SJSA1 (cell line): ENCODE results near the gene AK9. TPM values are rescaled to one million over a fixed set of nuclear protein-coding genes. Genes with fewer than 3 reads are reported as not detected.
A peak's percentile ranks its signal among the peaks of the same experiment; 100 is the strongest.

Experiments used
- DNase-seq, 2 experiments: peaks; one replicate each; pipeline ENCODE4 v3.0.0-alpha.2; 2015 to 2020; ENCODE audit warnings: low spot score in 2 of 2, low read depth in 1 of 2
- H3K27ac ChIP-seq: fragments of 250-450 bp; sonication (Bioruptor Pico); 2 replicates; pipeline ENCODE4 v1.5.1; 2020; ENCODE audit warnings: mild to moderate bottlenecking, moderate library complexity
- H3K27me3 ChIP-seq: fragments of 250-450 bp; sonication (Bioruptor Pico); replicated peaks from 2 replicates; pipeline ENCODE4 v1.5.1; 2020; ENCODE audit warnings: mild to moderate bottlenecking, moderate library complexity
- H3K36me3 ChIP-seq: fragments of 250-450 bp; sonication (Bioruptor Pico); 2 replicates; pipeline ENCODE4 v1.5.1; 2020; ENCODE audit warnings: mild to moderate bottlenecking
- H3K4me1 ChIP-seq: fragments of 250-450 bp; sonication (Bioruptor Pico); replicated peaks from 2 replicates; pipeline ENCODE4 v1.6.1; 2021; ENCODE audit warnings: mild to moderate bottlenecking
- H3K4me3 ChIP-seq: fragments of 250-450 bp; sonication (Bioruptor Pico); 2 replicates; pipeline ENCODE4 v1.5.1; 2020; ENCODE audit warnings: mild to moderate bottlenecking
- H3K9me3 ChIP-seq: fragments of 250-450 bp; sonication (Bioruptor Pico); replicated peaks from 2 replicates; pipeline ENCODE4 v1.5.1; 2020; ENCODE audit warnings: mild to moderate bottlenecking
- total RNA-seq: library from RNA; depleted of rRNA; stranded (reverse); fragments of >200 nt; shearing (Covaris generic); gene quantifications from 2 replicates; pipeline ENCODE4 v1.2.3, GENCODE V29; 2014

AK9 gene
- total RNA-seq, 1 experiment from 2014 or later, result 2.1 TPM

DNA sequence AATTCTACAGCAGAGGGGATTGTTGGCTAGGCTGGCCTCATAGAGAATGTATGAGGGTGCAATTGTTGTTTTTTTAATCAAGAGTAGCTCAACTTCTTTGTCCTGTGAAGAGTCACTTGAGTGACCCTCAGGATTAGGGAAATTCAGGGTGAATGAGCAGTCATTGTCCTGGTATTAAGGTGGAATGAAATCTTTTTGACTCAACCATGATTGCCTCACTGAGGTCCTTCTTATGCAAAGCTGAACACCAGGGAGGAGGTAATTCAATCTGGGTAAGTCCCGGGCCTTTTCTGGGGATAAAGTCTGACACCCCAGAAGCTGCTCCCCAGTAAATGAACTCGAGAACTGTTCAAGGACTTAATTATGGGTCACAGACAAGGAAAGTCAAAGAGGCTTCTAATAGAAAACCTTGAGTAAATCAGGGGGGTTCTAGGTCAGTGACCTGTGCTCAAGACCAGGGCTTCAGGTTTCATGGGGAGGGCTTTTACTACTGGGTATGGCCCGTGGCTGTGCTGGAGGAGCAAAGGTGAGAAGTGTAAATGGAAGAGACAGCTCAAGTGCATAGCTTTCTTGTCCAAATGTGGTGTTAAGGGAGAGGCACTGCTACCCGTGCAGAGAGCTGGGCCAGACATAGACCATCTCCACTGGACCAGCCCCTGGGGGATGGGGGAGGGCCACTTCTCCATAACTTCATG lies 182.7 kb downstream of the AK9 start:
- no peak overlapping the region for H3K27ac ChIP-seq
- no peaks in the 10 kb centered on the region for H3K9me3 ChIP-seq
- no peaks in the 10 kb centered on the region for H3K36me3 ChIP-seq
- no peak for DNase-seq
- H3K27me3 ChIP-seq, result no peaks in the 10 kb centered on the region; the same call in 1 of the 2 replicates
- H3K4me3 ChIP-seq, result no peak overlapping the region
- peaks cover 25% of the 10 kb centered on the region for H3K4me1 ChIP-seq

DNA sequence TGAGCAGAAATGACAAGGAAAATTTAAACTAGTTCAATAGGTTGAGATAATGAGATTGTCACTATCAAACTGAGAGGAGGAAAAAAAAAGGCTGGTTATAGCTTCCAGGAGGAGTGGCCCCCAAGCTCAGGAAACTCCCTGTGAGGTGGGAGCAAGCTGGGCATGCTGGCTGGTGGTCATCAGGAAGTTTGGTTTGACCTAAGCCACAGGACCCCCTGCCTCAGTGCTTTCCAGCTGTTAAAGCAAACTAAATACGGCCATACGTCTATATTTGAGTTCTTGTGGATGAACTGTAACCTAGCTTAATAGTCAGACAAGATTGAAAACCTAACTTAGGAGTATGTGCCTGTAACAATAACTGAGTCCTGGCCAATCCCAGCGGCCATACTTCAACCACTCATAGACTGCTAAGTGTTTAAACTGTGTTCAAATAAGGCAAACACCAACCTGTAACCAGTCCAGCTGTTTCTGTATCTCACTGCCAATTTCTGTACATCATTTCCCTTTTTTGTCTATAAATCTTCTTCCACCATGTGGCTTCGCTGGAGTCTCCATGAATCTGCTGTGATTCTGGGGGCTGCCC lies 183.4 kb downstream of the AK9 start:
- no peaks in the 10 kb centered on the region; the same call in 1 of the 2 replicates for H3K27me3 ChIP-seq
- no peaks in the 10 kb centered on the region for H3K9me3 ChIP-seq
- no peaks in the 10 kb centered on the region for H3K36me3 ChIP-seq
- DNase-seq, result no peak
- peaks cover 20% of the 10 kb centered on the region for H3K4me1 ChIP-seq
- no peak overlapping the region for H3K4me3 ChIP-seq
- H3K27ac ChIP-seq, result no peak overlapping the region

DNA sequence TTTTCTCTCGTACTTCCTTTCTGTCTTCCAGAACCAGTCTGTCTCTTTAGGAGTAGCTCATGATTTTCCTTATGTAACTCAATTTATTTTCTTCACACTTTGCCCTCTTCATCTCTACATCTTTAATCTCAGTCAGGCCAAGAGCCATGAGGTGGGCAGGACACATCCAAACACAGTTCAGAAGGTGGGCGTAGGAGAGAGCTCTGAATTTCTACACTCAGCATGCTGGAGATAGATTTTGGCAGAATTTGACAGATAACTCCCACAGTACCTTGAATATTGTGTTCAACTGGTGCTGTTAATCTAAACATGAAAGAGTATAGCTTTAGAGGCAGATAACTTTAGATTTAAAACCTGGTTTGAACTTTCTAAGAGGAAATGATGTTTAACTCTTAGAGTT lies 184.2 kb downstream of the AK9 start:
- Histone ChIP-seq H3K9me3 (no peaks in the 10 kb centered on the region), H3K36me3 (no peaks in the 10 kb centered on the region), H3K27ac (no peak overlapping the region), H3K27me3 (no peaks in the 10 kb centered on the region; the same call in 1 of the 2 replicates), H3K4me1 (peaks cover 20% of the 10 kb centered on the region), H3K4me3 (no peak overlapping the region)
- no peak for DNase-seq

DNA sequence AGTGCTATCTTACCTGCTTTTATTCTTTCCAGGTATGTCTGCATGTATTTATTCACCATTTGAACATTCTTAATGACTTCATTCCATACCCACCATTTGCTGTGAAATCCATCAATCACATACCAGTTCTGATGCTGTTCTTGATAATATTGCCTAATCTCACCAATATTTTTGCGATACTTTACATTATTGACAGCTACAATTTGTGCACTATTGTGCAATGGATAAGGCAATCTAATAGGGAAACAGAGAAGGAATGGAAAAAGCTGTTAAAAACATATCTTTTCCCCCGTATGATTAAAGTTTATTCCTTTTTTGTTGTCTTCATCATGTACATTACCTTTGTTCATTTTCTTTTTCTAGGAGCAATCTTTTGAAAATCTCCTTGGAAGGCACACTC lies 184.7 kb downstream of the AK9 start:
- Histone ChIP-seq H3K27me3 (no peaks in the 10 kb centered on the region; the same call in 1 of the 2 replicates), H3K36me3 (no peaks in the 10 kb centered on the region), H3K4me3 (no peak overlapping the region), H3K9me3 (no peaks in the 10 kb centered on the region), H3K27ac (no peak overlapping the region), H3K4me1 (peaks cover 20% of the 10 kb centered on the region)
- DNase-seq, result no peak

DNA sequence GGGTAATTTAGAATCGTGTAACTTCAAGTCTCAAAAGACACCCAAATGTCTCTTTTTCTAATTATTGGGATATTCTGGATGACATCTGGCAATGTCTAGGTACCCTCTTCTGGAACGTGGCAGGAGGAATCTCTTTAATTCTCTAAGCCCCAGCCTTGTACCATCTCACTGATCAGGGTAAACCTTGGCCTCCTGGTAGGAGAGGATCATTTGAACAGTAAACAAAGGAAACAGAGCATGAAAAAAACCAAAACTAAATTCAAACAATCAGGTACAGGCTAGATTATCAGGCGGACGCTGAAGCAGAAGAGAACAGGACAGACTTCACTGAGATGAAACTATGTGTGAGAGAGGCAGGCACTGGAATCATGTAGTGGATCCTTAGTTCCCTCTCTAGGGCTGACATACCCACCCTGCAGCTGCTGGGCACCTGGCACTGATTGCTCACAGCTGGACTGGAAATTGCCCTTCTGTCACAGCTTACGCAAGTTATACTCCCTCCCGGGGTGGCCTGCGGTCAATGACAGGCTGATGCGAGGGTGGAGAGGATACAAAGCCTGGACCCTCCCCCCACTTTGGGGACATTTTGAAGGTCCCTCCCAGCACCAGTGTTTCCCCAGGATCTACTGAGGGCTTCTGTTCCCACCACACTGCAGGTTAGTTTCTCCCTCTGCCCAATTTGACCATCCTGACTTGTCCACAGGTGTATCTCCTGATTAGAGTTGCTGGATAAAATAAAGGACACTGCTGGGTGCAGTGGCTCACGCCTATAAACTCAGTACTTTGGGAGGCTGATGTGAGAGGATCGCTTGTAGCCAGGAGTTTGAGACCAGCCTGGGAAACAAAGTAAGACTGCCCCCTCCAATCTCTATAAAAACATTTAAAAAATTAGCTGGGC lies 187.4 kb downstream of the AK9 start:
- H3K4me1 ChIP-seq, result peaks cover 32% of the 10 kb centered on the region
- no peaks in the 10 kb centered on the region; the same call in 1 of the 2 replicates for H3K27me3 ChIP-seq
- H3K27ac ChIP-seq, result no peak overlapping the region
- H3K36me3 ChIP-seq, result no peaks in the 10 kb centered on the region
- H3K4me3 ChIP-seq, result no peak overlapping the region
- DNase-seq, result peak in 1 of 2 experiments; percentile 53
- no peaks in the 10 kb centered on the region for H3K9me3 ChIP-seq

DNA sequence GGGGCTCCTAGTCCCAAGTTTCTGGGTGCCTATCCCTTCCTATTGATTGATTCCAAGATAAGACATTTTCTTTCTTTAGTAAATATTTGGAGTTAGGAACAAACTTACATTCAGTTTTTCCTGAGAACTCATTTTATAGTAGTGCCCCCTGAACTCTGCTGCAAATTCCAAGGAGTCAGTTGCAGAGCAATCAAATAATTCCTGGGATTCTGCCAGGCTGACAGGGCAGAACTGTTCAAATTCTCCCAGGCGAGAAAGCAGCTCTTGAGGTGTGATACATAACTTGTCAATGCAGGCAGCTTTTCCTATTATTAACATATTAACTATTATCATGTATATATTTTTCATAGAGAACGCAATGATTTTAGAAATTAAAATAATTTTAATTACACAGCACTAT lies 192.1 kb downstream of the AK9 start:
- no peak for DNase-seq
- H3K4me1 ChIP-seq, result peaks cover 41% of the 10 kb centered on the region
- no peaks in the 10 kb centered on the region for H3K27me3 ChIP-seq
- H3K36me3 ChIP-seq, result no peaks in the 10 kb centered on the region
- H3K9me3 ChIP-seq, result no peaks in the 10 kb centered on the region
- no peak overlapping the region for H3K4me3 ChIP-seq
- no peak overlapping the region for H3K27ac ChIP-seq

DNA sequence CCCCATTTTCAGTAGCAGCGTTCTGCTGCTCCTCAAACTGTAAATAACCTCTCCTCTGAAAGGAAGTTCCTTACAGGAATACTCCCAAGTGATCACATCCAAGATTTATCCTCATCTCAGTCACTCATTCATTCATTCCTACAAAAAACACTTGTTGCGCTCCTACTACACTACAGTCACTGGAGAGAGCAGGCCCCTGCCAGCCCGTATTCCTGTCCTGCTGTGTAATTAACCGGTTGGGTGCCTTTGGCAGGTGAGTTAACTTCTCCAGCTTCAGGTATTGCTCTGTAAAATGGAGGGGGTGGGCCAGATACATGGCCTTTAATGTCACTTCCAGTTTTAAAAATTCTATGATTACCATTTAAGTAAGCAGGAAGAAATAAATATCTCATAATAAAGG lies 192.9 kb downstream of the AK9 start:
- Histone ChIP-seq H3K9me3 (no peaks in the 10 kb centered on the region), H3K4me1 (peaks cover 34% of the 10 kb centered on the region), H3K27ac (no peak overlapping the region), H3K27me3 (no peaks in the 10 kb centered on the region), H3K36me3 (no peaks in the 10 kb centered on the region), H3K4me3 (no peak overlapping the region)
- no peak for DNase-seq

DNA sequence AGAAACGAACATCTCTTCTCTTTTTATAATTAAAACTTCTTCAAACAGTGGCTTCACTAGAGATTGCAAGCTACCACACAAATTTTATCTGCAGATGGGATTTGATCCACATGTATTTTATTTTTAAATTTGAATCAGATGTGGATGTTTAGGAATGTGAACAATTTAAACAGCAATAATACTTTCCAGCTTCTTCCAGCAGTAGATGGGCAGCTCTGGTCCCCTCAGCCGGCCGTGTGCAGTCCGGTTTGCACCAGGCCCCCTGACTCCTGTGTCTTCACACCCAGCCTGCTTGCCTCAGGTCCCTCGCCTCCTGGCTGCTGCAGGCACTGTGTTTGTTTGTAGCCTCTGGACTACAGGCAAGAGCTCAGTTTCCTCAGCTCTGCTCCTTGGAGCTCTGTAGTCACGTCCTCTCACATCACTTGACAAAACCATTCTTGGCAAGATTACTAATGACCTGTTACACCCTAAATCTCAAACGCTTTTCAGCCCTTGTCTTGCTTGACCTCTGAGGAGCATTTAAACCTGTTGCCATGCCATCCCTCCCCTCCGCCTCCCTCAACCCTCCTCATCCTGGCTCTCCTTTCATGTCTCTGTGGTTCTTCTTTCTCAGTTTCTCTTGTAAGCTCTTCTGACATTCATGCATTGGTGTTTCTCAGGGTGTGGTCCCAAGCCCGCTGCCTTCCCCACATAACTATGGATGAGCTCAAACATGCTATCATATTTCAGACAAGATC lies 194.8 kb downstream of the AK9 start:
- Histone ChIP-seq H3K4me1 (peaks cover 26% of the 10 kb centered on the region), H3K27ac (no peak overlapping the region), H3K9me3 (no peaks in the 10 kb centered on the region), H3K4me3 (no peak overlapping the region), H3K27me3 (no peaks in the 10 kb centered on the region), H3K36me3 (no peaks in the 10 kb centered on the region)
- DNase-seq, result no peak

DNA sequence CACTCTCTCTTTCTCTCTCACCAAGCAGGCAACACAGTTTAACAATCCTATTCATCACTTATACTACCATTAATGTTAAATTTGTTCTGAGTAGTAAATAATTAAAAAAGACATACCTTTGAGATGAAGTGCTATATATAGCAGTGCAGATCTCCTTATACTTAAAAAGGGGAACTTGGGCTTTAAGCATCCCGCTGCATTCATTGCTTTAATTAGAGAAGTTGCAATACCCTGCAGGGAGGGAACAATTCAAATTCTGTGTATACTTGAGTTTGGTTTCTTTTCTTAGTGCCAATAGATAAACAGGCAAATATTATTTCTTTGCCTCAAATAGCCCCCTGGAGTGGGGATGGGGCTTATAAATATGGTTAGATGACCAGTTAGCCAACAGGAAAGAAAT lies 197.1 kb downstream of the AK9 start:
- DNase-seq, result no peak
- H3K4me1 ChIP-seq, result peaks cover 15% of the 10 kb centered on the region
- no peak overlapping the region for H3K4me3 ChIP-seq
- H3K27me3 ChIP-seq, result no peaks in the 10 kb centered on the region
- H3K36me3 ChIP-seq, result no peaks in the 10 kb centered on the region
- no peaks in the 10 kb centered on the region for H3K9me3 ChIP-seq
- no peak overlapping the region for H3K27ac ChIP-seq

DNA sequence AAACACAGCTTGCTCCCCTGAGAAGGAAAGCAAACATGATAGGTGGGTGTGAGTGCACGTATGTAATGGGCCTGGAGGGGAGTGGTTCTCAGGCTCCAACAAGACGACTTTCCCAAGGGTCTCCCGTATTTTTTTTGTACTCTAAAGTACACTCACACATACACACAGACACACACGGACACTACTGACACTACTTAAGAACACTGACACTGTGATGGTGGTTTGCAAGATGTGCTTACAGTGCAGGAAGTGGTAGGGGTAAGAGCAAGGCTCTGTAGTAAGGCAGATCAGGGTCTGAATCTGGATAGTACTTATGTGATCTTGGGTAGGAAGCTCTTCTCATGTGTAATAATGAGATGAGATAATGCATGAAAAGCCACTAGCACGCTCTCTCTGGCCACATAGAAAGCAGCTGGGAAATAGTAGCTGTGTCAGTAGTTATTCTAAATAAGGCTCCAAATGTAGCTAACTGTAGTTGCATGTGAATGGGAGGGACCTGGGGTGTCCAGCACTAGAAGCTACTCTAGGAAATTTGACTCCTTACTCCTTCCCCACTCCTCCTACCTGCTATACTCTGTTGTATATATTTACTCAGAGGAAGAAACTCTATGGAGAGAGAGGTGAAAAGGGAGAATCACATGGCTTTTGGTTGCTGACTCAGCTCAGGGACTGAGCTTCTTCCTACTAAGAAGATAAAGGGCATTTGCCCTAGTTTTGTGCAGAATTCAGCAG lies 199.6 kb downstream of the AK9 start:
- no peak for DNase-seq

DNA sequence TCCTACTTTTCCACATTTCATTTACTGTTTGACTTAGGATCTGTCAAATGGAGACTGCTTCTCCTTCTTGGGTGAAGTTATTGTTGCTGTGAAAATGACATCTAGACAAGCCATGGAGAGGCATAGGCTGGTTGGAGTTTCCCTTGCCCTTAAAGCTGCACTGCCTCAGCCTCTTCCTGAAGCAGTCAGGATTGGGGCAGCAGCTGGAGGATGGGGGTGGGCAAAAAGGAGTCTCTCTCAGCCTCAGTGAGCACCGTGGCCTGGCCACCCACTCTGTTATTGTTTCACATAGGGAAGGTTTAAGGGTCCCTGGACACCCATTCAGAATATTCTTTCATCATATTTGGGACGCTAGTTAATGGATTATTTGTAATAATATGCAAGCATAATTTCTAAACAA lies 200.3 kb downstream of the AK9 start:
- no peak overlapping the region for H3K4me3 ChIP-seq
- H3K27ac ChIP-seq, result no peak overlapping the region
- H3K27me3 ChIP-seq, result no peaks in the 10 kb centered on the region
- H3K9me3 ChIP-seq, result no peaks in the 10 kb centered on the region
- 0 out of 2 replicates have a peak, but pooled peaks cover 4% of the 10 kb centered on the region for H3K4me1 ChIP-seq
- no peaks in the 10 kb centered on the region for H3K36me3 ChIP-seq
- no peak for DNase-seq

More for the DNA sequence above, 199.6 kb downstream of the AK9 start:
- Histone ChIP-seq H3K27me3 (no peaks in the 10 kb centered on the region), H3K9me3 (no peaks in the 10 kb centered on the region), H3K27ac (no peak overlapping the region), H3K36me3 (no peaks in the 10 kb centered on the region), H3K4me3 (no peak overlapping the region), H3K4me1 (peaks cover 8% of the 10 kb centered on the region)

DNA sequence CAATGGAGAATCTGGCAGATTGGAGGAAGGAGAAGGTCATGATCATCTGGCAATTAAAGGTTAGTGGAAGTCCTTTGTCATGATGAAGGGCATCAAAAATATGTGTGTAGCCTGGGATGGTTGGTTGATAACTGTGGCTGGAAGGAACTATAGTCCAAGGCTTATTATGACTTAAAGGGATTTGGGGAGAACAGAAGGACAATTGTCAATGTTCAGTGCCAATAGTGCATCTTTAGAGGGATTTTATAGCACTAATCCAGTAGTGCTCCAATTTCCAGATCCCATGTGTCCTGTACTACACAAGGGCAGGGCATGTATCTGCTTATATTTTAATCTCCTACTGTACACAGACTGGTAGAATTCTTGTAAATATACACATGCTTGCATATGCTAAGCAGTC lies 203.0 kb downstream of the AK9 start:
- peaks cover 3% of the 10 kb centered on the region for H3K36me3 ChIP-seq
- no peak overlapping the region for H3K4me3 ChIP-seq
- DNase-seq, result no peak
- H3K4me1 ChIP-seq, result peaks cover 9% of the 10 kb centered on the region
- no peak overlapping the region for H3K27ac ChIP-seq
- H3K27me3 ChIP-seq, result no peaks in the 10 kb centered on the region
- H3K9me3 ChIP-seq, result no peaks in the 10 kb centered on the region

DNA sequence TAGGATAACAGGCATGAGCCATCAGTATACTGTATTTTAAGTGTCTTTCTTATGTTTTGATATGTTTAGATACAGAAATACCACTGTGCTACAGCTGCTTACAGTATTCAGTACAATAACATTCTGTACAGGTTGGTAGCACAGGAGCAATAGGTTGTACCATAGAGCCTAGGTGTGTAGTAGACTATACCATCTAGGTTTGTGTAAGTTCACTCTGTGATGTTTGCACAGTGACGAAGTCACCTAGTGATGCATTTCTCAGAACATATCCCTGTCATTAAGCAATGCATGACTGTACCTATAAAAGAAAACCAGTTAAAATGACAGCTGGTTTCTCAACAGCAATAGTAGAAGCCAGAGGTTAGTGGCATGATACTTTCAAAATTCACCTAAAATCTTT lies 204.9 kb downstream of the AK9 start:
- Histone ChIP-seq H3K4me1 (peaks cover 17% of the 10 kb centered on the region), H3K36me3 (peaks cover 16% of the 10 kb centered on the region), H3K9me3 (no peaks in the 10 kb centered on the region), H3K27me3 (no peaks in the 10 kb centered on the region), H3K27ac (no peak overlapping the region), H3K4me3 (no peak overlapping the region)
- DNase-seq, result no peak
